ENCODE results near the gene NEUROD2. TPM values are rescaled to one million over a fixed set of nuclear protein-coding genes. Genes with fewer than 3 reads are reported as not detected.

Gene NEUROD2
- total RNA-seq, 1 experiment from 2014 or later: not detected

- Mint-ChIP-seq H3K4me3 (ENCODE audit: unreplicated experiment) (no peak overlapping the region), H3K36me3 (ENCODE audit: insufficient read depth, unreplicated experiment) (no peaks in the 10 kb centered on the region), H3K27ac (ENCODE audit: unreplicated experiment) (no peak overlapping the region), H3K27me3 (ENCODE audit: insufficient read depth, unreplicated experiment) (peaks cover 59% of the 10 kb centered on the region), H3K9me3 (ENCODE audit: unreplicated experiment) (no peaks in the 10 kb centered on the region), H3K4me1 (ENCODE audit: low read depth, unreplicated experiment) (no peaks in the 10 kb centered on the region)
- no peak for TF ChIP-seq CTCF (IDR thresholded peaks at IDR 0.05; ENCODE audit: insufficient read depth in 1 of 2, low read depth in 1 of 2, low read length in 1 of 2, severe bottlenecking in 1 of 2, unreplicated experiment in 1 of 2)
- Histone ChIP-seq H3K9me3 (no peaks in the 10 kb centered on the region), H3K27me3 (replicated peaks; ENCODE audit: control insufficient read depth, insufficient read depth, low read length) (peaks cover 10% of the 10 kb centered on the region), H3K36me3 (ENCODE audit: control insufficient read depth, insufficient read depth, low read length) (no peaks in the 10 kb centered on the region), H3K4me3 (ENCODE audit: low read depth, low read length) (no peak overlapping the region), H3K4me1 (peaks cover 12% of the 10 kb centered on the region; the same call in 1 of the 2 replicates)
- CTCF ChIA-PET: interaction anchor here (1.1 to 4.0 kb wide), 2 partner anchors 19 kb away, joined by 4 to 14 read pairs; no protein-coding TSS in a partner anchor
- intact Hi-C loops (cut with micrococcal nuclease; ENCODE audit: unreplicated experiment): no loop called here
- BruUV-seq (replicated peaks): no TSS peak
- DNase-seq: no peak
- POLR2A ChIA-PET: no interaction called here
Observed at GRCh38 chr17:39602533-39603303, 5.0 kb downstream of the NEUROD2 start.

- POLR2A ChIA-PET: no interaction called here
- peaks cover 60% of the 10 kb centered on the region for H3K27me3 Mint-ChIP-seq (ENCODE audit: insufficient read depth, unreplicated experiment)
- BruUV-seq (replicated peaks): no TSS peak
- H3K36me3 Mint-ChIP-seq (ENCODE audit: insufficient read depth, unreplicated experiment): no peaks in the 10 kb centered on the region
- intact Hi-C loops (cut with micrococcal nuclease; ENCODE audit: unreplicated experiment): no loop called here
- Histone ChIP-seq H3K4me1 (peaks cover 12% of the 10 kb centered on the region; the same call in 1 of the 2 replicates), H3K27me3 (replicated peaks; ENCODE audit: control insufficient read depth, insufficient read depth, low read length) (peaks cover 10% of the 10 kb centered on the region), H3K36me3 (ENCODE audit: control insufficient read depth, insufficient read depth, low read length) (no peaks in the 10 kb centered on the region), H3K9me3 (no peaks in the 10 kb centered on the region), H3K4me3 (ENCODE audit: low read depth, low read length) (no peak overlapping the region)
- peaks cover 3% of the 10 kb centered on the region for H3K4me1 Mint-ChIP-seq (ENCODE audit: low read depth, unreplicated experiment)
- CTCF ChIA-PET: interaction anchor here (1.1 kb wide), 1 partner anchor 20 kb away, joined by 4 read pairs; no protein-coding TSS in a partner anchor
- H3K9me3 Mint-ChIP-seq (ENCODE audit: unreplicated experiment): no peaks in the 10 kb centered on the region
- TF ChIP-seq CTCF (IDR thresholded peaks at IDR 0.05; ENCODE audit: insufficient read depth in 1 of 2, low read depth in 1 of 2, low read length in 1 of 2, severe bottlenecking in 1 of 2, unreplicated experiment in 1 of 2): no peak
- H3K4me3 Mint-ChIP-seq (ENCODE audit: unreplicated experiment): no peak overlapping the region
- H3K27ac Mint-ChIP-seq (ENCODE audit: unreplicated experiment): no peak overlapping the region
- DNase-seq: no peak
Observed at GRCh38 chr17:39601758-39602532, 5.8 kb downstream of the NEUROD2 start.

GRCh38 chr17:39600997-39601597, 6.6 kb downstream of the NEUROD2 start:
- Histone ChIP-seq H3K36me3 (ENCODE audit: control insufficient read depth, insufficient read depth, low read length) (no peaks in the 10 kb centered on the region), H3K9me3 (no peaks in the 10 kb centered on the region), H3K27me3 (replicated peaks; ENCODE audit: control insufficient read depth, insufficient read depth, low read length) (peaks cover 10% of the 10 kb centered on the region), H3K4me1 (peaks cover 5% of the 10 kb centered on the region; the same call in 1 of the 2 replicates), H3K4me3 (ENCODE audit: low read depth, low read length) (no peak overlapping the region)
- H3K4me1 Mint-ChIP-seq (ENCODE audit: low read depth, unreplicated experiment): peaks cover 7% of the 10 kb centered on the region
- H3K27me3 Mint-ChIP-seq (ENCODE audit: insufficient read depth, unreplicated experiment): peaks cover 60% of the 10 kb centered on the region
- TF ChIP-seq CTCF (IDR thresholded peaks at IDR 0.05; ENCODE audit: insufficient read depth in 1 of 2, low read depth in 1 of 2, low read length in 1 of 2, severe bottlenecking in 1 of 2, unreplicated experiment in 1 of 2): no peak
- no peak overlapping the region for H3K27ac Mint-ChIP-seq (ENCODE audit: unreplicated experiment)
- DNase-seq: no peak
- POLR2A ChIA-PET: no interaction called here
- H3K4me3 Mint-ChIP-seq (ENCODE audit: unreplicated experiment): no peak overlapping the region
- no TSS peak for BruUV-seq (replicated peaks)
- H3K36me3 Mint-ChIP-seq (ENCODE audit: insufficient read depth, unreplicated experiment): no peaks in the 10 kb centered on the region
- H3K9me3 Mint-ChIP-seq (ENCODE audit: unreplicated experiment): no peaks in the 10 kb centered on the region
- intact Hi-C loops (cut with micrococcal nuclease; ENCODE audit: unreplicated experiment): no loop called here
- CTCF ChIA-PET: interaction anchor here (1.4 kb wide), 1 partner anchor 21 kb away, joined by 6 read pairs; no protein-coding TSS in a partner anchor
